K562 (cell line): ENCODE data around the gene CDX1. TPM values are rescaled to one million over a fixed set of nuclear protein-coding genes. Genes with fewer than 3 reads are reported as not detected.

Source experiments
- ATAC-seq: fragments of 200-7000 bp; cut with Tn5 transposase; 3 replicates; pipeline ENCODE4 v1.9.1; 2020; ENCODE audit warnings: moderate library complexity
- BruUV-seq: library from RNA; stranded (reverse); fragments of 400-500 nt; replicated peaks from 2 replicates; lab custom pipeline; 2021; lab: Mats Ljungman, UMichigan
- CTCF ChIA-PET: fragments of 300-600 bp; formaldehyde crosslinking; extraction: SDS; loops from one replicate; lab custom pipeline; 2021; ENCODE audit warnings: low intra/inter-chr PET ratio; lab: Yijun Ruan, JAX
- POLR2A ChIA-PET: fragments of 300-600, 350-650 bp; sonication (Branson Sonifier 250); formaldehyde crosslinking; extraction: SDS; loops from one replicate; lab custom pipeline; 2021; ENCODE audit warnings: antibody characterized with exemption, inconsistent platforms; lab: Yijun Ruan, JAX
- DNase-seq, 4 experiments: peaks; one replicate each; pipeline versions ENCODE4 v3.0.0 to v3.0.0-alpha.2; 2011 to 2018; ENCODE audit warnings: low spot score in 3 of 4, mixed read lengths in 3 of 4; ENCODE audit errors: extremely low read depth in 1 of 4
- FAIRE-seq: peaks from 2 replicates; lab custom pipeline; 2011; peaks lifted over from hg19 to GRCh38; lab: Jason Lieb, UNC
- H2AFZ ChIP-seq: 2 replicates; pipeline ENCODE4 v1.6.0; 2011; ENCODE audit warnings: low read depth, low read length, control low read depth, inconsistent platforms
- H3K27ac ChIP-seq: fragments of 200-600 bp; 3 replicates; pipeline ENCODE4 v1.8.0; 2011; ENCODE audit warnings: low read depth, mild to moderate bottlenecking, control low read depth, inconsistent platforms, low read length, moderate library complexity, mixed read lengths; ENCODE audit errors: extremely low read depth
- H3K27me3 ChIP-seq, 2 experiments: fragments of 300-600 bp in 1 of 2; 2 replicates in 1 of 2; 3 replicates in 1 of 2; pipeline versions ENCODE4 v1.6.0 to v1.8.0; 2011; ENCODE audit warnings: inconsistent platforms in 2 of 2, low read length in 2 of 2, mild to moderate bottlenecking in 1 of 2, mixed read lengths in 1 of 2, moderate library complexity in 1 of 2; ENCODE audit not compliant: control insufficient read depth in 2 of 2, insufficient read depth in 2 of 2
- H3K36me3 ChIP-seq: fragments of 300-600 bp; 3 replicates; pipeline ENCODE4 v1.8.0; 2011; ENCODE audit warnings: mild to moderate bottlenecking, low read length, inconsistent platforms; ENCODE audit not compliant: control insufficient read depth, insufficient read depth
- H3K4me1 ChIP-seq, 2 experiments: fragments of 200-600 bp in 1 of 2; replicated peaks in 1 of 2; 2 replicates in 1 of 2; 3 replicates in 1 of 2; pipeline versions ENCODE4 v1.5.1 to v1.8.0; 2011; ENCODE audit warnings: inconsistent platforms in 2 of 2, low read length in 2 of 2, mild to moderate bottlenecking in 1 of 2, mixed read lengths in 1 of 2, moderate library complexity in 1 of 2; ENCODE audit not compliant: control insufficient read depth in 2 of 2, insufficient read depth in 2 of 2
- H3K4me2 ChIP-seq: 2 replicates; pipeline ENCODE4 v1.6.1; 2011; ENCODE audit warnings: low read length, control low read depth, inconsistent platforms, mixed read lengths; ENCODE audit not compliant: insufficient read depth
- H3K4me3 ChIP-seq: fragments of 200-600 bp; sonication (generic), shearing (Covaris generic); 2 replicates; pipeline ENCODE4 v1.5.1; 2016; ENCODE audit warnings: control low read depth, inconsistent platforms
- H3K79me2 ChIP-seq: fragments of 200-600 bp; 3 replicates; pipeline ENCODE4 v1.8.0; 2011; ENCODE audit warnings: low read length, inconsistent platforms; ENCODE audit not compliant: control insufficient read depth, insufficient read depth
- H3K9ac ChIP-seq, 2 experiments: 2 replicates each; pipeline versions ENCODE4 v1.6.0 to v1.6.1; 2011; ENCODE audit warnings: low read depth in 2 of 2, low read length in 2 of 2, control low read depth in 1 of 2, inconsistent platforms in 1 of 2, mild to moderate bottlenecking in 1 of 2, mixed read lengths in 1 of 2; ENCODE audit not compliant: insufficient read depth in 1 of 2
- H3K9me1 ChIP-seq: one replicate; pipeline ENCODE4 v1.6.0; 2011; ENCODE audit warnings: inconsistent platforms, mild to moderate bottlenecking, low read length, moderate library complexity; ENCODE audit not compliant: control insufficient read depth, insufficient read depth
- H3K9me3 ChIP-seq: replicated peaks from 2 replicates; pipeline ENCODE4 v1.5.1; 2011; ENCODE audit warnings: low read depth, low read length, inconsistent platforms; ENCODE audit not compliant: control insufficient read depth, insufficient read depth
- H4K20me1 ChIP-seq: replicated peaks from 2 replicates; pipeline ENCODE4 v1.6.1; 2011; ENCODE audit warnings: low read length, inconsistent platforms, mixed read lengths; ENCODE audit not compliant: control insufficient read depth, insufficient read depth
- BRCA1 ChIP-seq, 2 experiments: fragments of 450-650 bp in 1 of 2; sonication (generic) in 1 of 2; formaldehyde crosslinking in 1 of 2; IDR thresholded peaks; 2 replicates each; pipeline versions ENCODE4 v1.5.0 to v1.6.1; 2017 to 2020; ENCODE audit warnings: mild to moderate bottlenecking in 1 of 2, missing genetic modification reagents in 1 of 2
- LEF1 ChIP-seq: fragments of 450-650 bp; IDR thresholded peaks from 2 replicates; pipeline ENCODE4 v1.6.1; 2016; ENCODE audit warnings: mild to moderate bottlenecking
- SMC3 ChIP-seq: conservative IDR thresholded peaks from 2 replicates; pipeline ENCODE4 v1.6.1; 2011; ENCODE audit warnings: low read depth, low read length, improper control_type of control experiment; ENCODE audit not compliant: insufficient read depth
- ZNF384 ChIP-seq: IDR thresholded peaks from 2 replicates; pipeline ENCODE4 v1.6.1; 2012; ENCODE audit warnings: low read depth, low read length, improper control_type of control experiment
- WGBS: fragments of 100-300 bp; shearing (Covaris generic); methylation state at CpG from one replicate; pipeline ENCODE4 v1.1.6; 2016; ENCODE audit warnings: low coverage, mixed read lengths; ENCODE audit not compliant: insufficient coverage; ENCODE audit errors: missing lambda C conversion rate; 5-methylcytosine and 5-hydroxymethylcytosine counted together
- in situ Hi-C: fragments of 300-500 bp; cut with MboI; formaldehyde crosslinking; loops from 4 replicates; pipeline ENCODE4 v1.15.0; 2018; ENCODE audit warnings: inconsistent platforms, mixed read lengths
- intact Hi-C: fragments of 100-400 bp; cut with micrococcal nuclease; formaldehyde crosslinking; loops from 2 replicates; pipeline ENCODE4 v1.14.2; 2022
- polyA plus RNA-seq, 8 experiments: library from polyadenylated mRNA; depleted of rRNA in 4 of 8; stranded (reverse) in 5 of 8; unstranded in 3 of 8; fragments of >200 nt; fragmentation: Nextera tagmentation in 2 of 8; fragmentation: Illumina TruSeq in 1 of 8; extraction: Ambion mirVana in 2 of 8; extraction: Trizol in 1 of 8; gene quantifications; 2 replicates each; pipeline versions ENCODE4 v1.2.1 to v1.2.3, GENCODE V29; 2011 to 2014; ENCODE audit warnings: inconsistent platforms in 1 of 8, missing spikeins in 1 of 8
- total RNA-seq, 7 experiments: library from RNA; depleted of rRNA in 6 of 7; stranded (reverse); fragments of >200 nt in 6 of 7; fragmentation: Illumina TruSeq in 2 of 7; extraction: Trizol in 2 of 7; gene quantifications; 2 replicates each; pipeline versions ENCODE4 v1.2.1 to v1.2.3, GENCODE V29; 2011 to 2021; ENCODE audit warnings: low replicate concordance in 1 of 7
- TF ChIP-seq, protein P1 (sequence below), 2 experiments: fragments of 150-350 bp in 1 of 2; IDR thresholded peaks; 2 replicates each; pipeline ENCODE4 v1.6.1; 2012 to 2016; ENCODE audit warnings: low read depth in 2 of 2, low read length in 2 of 2, mild to moderate bottlenecking in 1 of 2, moderate library complexity in 1 of 2

CDX1 gene
- total and polyA plus RNA-seq, 9 of the 15 experiments (the other 6 are each of a cell fraction or from before 2014, with no cell fraction given) = 0.06 to 0.16 TPM; not detected in 7

GRCh38 chr5:150137997-150138396 is 28.6 kb upstream of the CDX1 start:
- Histone ChIP-seq H3K9ac (no peak overlapping the region; a peak in 1 of 4 replicates), H3K4me3 (no peak overlapping the region), H3K4me1 (peaks cover 14 to 18% of the 10 kb centered on the region in 2 experiments; a peak in 4 of 5 replicates), H3K9me1 (no peaks in the 10 kb centered on the region), H4K20me1 (no peaks in the 10 kb centered on the region; the same call in 1 of the 2 replicates), H3K79me2 (no peaks in the 10 kb centered on the region), H3K9me3 (no peaks in the 10 kb centered on the region), H3K36me3 (no peaks in the 10 kb centered on the region), H2AFZ (no peak overlapping the region), H3K4me2 (no peak overlapping the region), H3K27me3 (peaks cover 11 to 44% of the 10 kb centered on the region in 2 experiments; a peak in 4 of 5 replicates), H3K27ac (no peak overlapping the region)
- in situ Hi-C loops = no loop called here
- 28% methylated on average over 5 of the region's 5 CpGs for WGBS
- POLR2A ChIA-PET = interaction anchor here (0.6 to 1.0 kb wide), 4 partner anchors 13 to 406 kb away, joined by 3 read pairs; no protein-coding TSS in a partner anchor
- CTCF ChIA-PET = interaction anchor here (0.7 kb wide), 1 partner anchor 214 kb away, joined by 3 read pairs; no protein-coding TSS in a partner anchor
- ATAC-seq (no peak), FAIRE-seq (no peak), DNase-seq (no peak)
- TF ChIP-seq SMC3 (no peak), BRCA1 (IDR thresholded peaks at IDR 0.05) (no peak), BRCA1 (CRISPR knock-in tag; IDR thresholded peaks at IDR 0.05) (0 out of 2 replicates have a peak, but pooled peaks have one; percentile 36), ZNF384 (no peak), LEF1 (no peak)
- TF ChIP-seq, protein P1, sequence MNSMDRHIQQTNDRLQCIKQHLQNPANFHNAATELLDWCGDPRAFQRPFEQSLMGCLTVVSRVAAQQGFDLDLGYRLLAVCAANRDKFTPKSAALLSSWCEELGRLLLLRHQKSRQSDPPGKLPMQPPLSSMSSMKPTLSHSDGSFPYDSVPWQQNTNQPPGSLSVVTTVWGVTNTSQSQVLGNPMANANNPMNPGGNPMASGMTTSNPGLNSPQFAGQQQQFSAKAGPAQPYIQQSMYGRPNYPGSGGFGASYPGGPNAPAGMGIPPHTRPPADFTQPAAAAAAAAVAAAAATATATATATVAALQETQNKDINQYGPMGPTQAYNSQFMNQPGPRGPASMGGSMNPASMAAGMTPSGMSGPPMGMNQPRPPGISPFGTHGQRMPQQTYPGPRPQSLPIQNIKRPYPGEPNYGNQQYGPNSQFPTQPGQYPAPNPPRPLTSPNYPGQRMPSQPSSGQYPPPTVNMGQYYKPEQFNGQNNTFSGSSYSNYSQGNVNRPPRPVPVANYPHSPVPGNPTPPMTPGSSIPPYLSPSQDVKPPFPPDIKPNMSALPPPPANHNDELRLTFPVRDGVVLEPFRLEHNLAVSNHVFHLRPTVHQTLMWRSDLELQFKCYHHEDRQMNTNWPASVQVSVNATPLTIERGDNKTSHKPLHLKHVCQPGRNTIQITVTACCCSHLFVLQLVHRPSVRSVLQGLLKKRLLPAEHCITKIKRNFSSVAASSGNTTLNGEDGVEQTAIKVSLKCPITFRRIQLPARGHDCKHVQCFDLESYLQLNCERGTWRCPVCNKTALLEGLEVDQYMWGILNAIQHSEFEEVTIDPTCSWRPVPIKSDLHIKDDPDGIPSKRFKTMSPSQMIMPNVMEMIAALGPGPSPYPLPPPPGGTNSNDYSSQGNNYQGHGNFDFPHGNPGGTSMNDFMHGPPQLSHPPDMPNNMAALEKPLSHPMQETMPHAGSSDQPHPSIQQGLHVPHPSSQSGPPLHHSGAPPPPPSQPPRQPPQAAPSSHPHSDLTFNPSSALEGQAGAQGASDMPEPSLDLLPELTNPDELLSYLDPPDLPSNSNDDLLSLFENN (IDR thresholded peaks at IDR 0.05; ENCODE audit: low read depth in 2 of 2, low read length in 2 of 2) = no peak
- intact Hi-C loops = no loop called here
- BruUV-seq = no TSS peak
